Mesendoderm (in vitro differentiated cells): Measurements from ENCODE around the gene PRR5L.
A peak's percentile ranks its signal among the peaks of the same experiment; 100 is the strongest.

ENCODE experiments used
- DNase-seq: peaks from one replicate; pipeline ENCODE4 v3.0.0; 2013
- H2AK5ac ChIP-seq: 2 replicates; pipeline ENCODE4 v1.6.1; 2013; ENCODE audit warnings: low read length, inconsistent platforms
- H2BK120ac ChIP-seq: 2 replicates; pipeline ENCODE4 v1.6.1; 2013; ENCODE audit warnings: low read depth, mild to moderate bottlenecking, low read length, moderate library complexity, mixed read lengths
- H2BK15ac ChIP-seq: replicated peaks from 2 replicates; pipeline ENCODE4 v1.6.1; 2013; ENCODE audit warnings: low read depth, mild to moderate bottlenecking, moderate library complexity
- H2BK5ac ChIP-seq: 2 replicates; pipeline ENCODE4 v1.6.1; 2013; ENCODE audit warnings: low read length, inconsistent platforms
- H3K18ac ChIP-seq: 2 replicates; pipeline ENCODE4 v1.6.1; 2013; ENCODE audit warnings: mild to moderate bottlenecking, low read length, mixed read lengths
- H3K23ac ChIP-seq: one replicate; pipeline ENCODE4 v1.6.1; 2013; ENCODE audit warnings: low read length
- H3K27ac ChIP-seq: 2 replicates; pipeline ENCODE4 v1.5.1; 2013; ENCODE audit warnings: low read depth, mild to moderate bottlenecking, inconsistent platforms, low read length, moderate library complexity
- H3K27me3 ChIP-seq: 2 replicates; pipeline ENCODE4 v1.6.1; 2013; ENCODE audit warnings: low read length, control low read depth, mild to moderate bottlenecking, inconsistent platforms; ENCODE audit not compliant: insufficient read depth, poor library complexity
- H3K36me3 ChIP-seq: 2 replicates; pipeline ENCODE4 v1.6.1; 2013; ENCODE audit warnings: low read length, inconsistent platforms; ENCODE audit not compliant: control insufficient read depth, insufficient read depth
- H3K4ac ChIP-seq: one replicate; pipeline ENCODE4 v1.6.1; 2013; ENCODE audit warnings: low read depth, mild to moderate bottlenecking, low read length, moderate library complexity
- H3K4me1 ChIP-seq: 2 replicates; pipeline ENCODE4 v1.6.1; 2013; ENCODE audit warnings: low read depth, low read length, inconsistent platforms; ENCODE audit not compliant: control insufficient read depth
- H3K4me2 ChIP-seq: 2 replicates; pipeline ENCODE4 v1.6.1; 2013; ENCODE audit warnings: low read length
- H3K4me3 ChIP-seq: 2 replicates; pipeline ENCODE4 v1.5.1; 2013; ENCODE audit warnings: mild to moderate bottlenecking, low read length
- H3K56ac ChIP-seq: one replicate; pipeline ENCODE4 v1.6.1; 2013; ENCODE audit warnings: low read length
- H3K79me1 ChIP-seq: 2 replicates; pipeline ENCODE4 v1.6.1; 2013; ENCODE audit warnings: low read length, inconsistent platforms
- H3K79me2 ChIP-seq: 2 replicates; pipeline ENCODE4 v1.6.1; 2013; ENCODE audit warnings: mild to moderate bottlenecking, low read length; ENCODE audit not compliant: control insufficient read depth, insufficient read depth
- H3K9ac ChIP-seq: 2 replicates; pipeline ENCODE4 v1.6.1; 2013; ENCODE audit warnings: low read length, inconsistent platforms
- H4K5ac ChIP-seq: one replicate; pipeline ENCODE4 v1.6.1; 2013; ENCODE audit warnings: low read length
- H4K8ac ChIP-seq: one replicate; pipeline ENCODE4 v1.6.1; 2013; ENCODE audit warnings: low read depth, mild to moderate bottlenecking, control low read depth, low read length, moderate library complexity
- WGBS: extraction: QIAGEN DNeasy Blood & Tissue Kit; methylation state at CpG from one replicate; pipeline ENCODE4 v1.1.7; 2013; ENCODE audit warnings: low lambda C conversion rate, missing lambda C conversion rate; ENCODE audit not compliant: insufficient coverage; ENCODE audit errors: extremely low coverage; 5-methylcytosine and 5-hydroxymethylcytosine counted together

PRR5L gene

DNA sequence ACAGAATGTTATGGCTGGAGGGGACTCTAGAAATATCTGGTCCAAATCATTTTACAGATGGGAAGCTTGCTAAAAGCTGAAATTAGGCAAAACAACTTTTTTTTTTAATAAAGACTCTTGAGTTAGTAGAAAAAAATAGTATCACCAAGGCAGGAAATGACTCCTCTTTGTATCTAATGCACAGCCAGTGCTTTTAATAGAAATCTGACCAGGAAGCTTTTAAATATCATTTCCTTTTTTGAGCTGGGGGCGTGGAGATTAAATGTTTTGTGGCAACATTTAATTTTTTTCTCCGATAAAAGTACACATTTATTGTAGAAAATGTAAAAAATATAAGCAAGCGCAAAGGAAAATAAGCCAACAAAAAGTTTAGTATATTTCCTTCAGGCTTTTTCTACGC is 191.5 kb downstream of the PRR5L start:
- no peak overlapping the region for H4K5ac ChIP-seq
- no peaks in the 10 kb centered on the region for H3K4me1 ChIP-seq
- no peak overlapping the region for H3K9ac ChIP-seq
- no peaks in the 10 kb centered on the region for H3K79me1 ChIP-seq
- DNase-seq, result no peak
- H3K4ac ChIP-seq, result no peak overlapping the region
- H2BK15ac ChIP-seq, result no peak overlapping the region
- no peak overlapping the region for H2AK5ac ChIP-seq
- peaks cover 2% of the 10 kb centered on the region for H3K36me3 ChIP-seq
- H3K27ac ChIP-seq, result no peak overlapping the region
- no peaks in the 10 kb centered on the region for H3K79me2 ChIP-seq
- H3K23ac ChIP-seq, result no peak overlapping the region
- no peak overlapping the region for H2BK5ac ChIP-seq
- no peak overlapping the region for H3K56ac ChIP-seq
- H3K4me2 ChIP-seq, result no peak overlapping the region
- no CpG with 5 or more reads among the region's 4 CpGs for WGBS
- H4K8ac ChIP-seq, result no peak overlapping the region
- no peak overlapping the region for H3K18ac ChIP-seq
- no peak overlapping the region for H2BK120ac ChIP-seq
- H3K27me3 ChIP-seq, result no peaks in the 10 kb centered on the region
- H3K4me3 ChIP-seq, result no peak overlapping the region

DNA sequence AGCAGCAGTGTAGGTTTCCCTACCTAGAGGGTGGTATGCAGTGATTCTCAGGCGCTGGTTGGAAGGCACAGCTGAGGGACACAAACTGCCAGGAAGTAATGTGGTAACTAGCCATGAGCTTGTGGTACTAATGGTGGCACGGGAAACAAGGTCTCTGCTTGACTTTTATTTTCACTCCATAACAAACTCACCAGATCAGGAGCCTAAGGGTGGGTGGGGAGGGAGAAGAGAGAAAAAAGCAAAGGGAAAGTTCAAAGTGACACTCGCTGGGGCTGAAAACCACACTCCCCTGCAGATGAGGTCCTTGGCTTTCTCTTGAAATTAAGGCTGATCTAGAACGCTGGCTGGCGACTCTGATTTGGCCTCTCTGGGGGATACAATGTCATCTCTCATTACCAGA is 192.0 kb downstream of the PRR5L start:
- H3K18ac ChIP-seq, result no peak overlapping the region
- no peak overlapping the region for H2BK120ac ChIP-seq
- no peak overlapping the region for H4K5ac ChIP-seq
- H2AK5ac ChIP-seq, result no peak overlapping the region
- H3K79me1 ChIP-seq, result no peaks in the 10 kb centered on the region
- H3K23ac ChIP-seq, result no peak overlapping the region
- no peak overlapping the region for H3K9ac ChIP-seq
- H3K4ac ChIP-seq, result no peak overlapping the region
- no peak overlapping the region for H4K8ac ChIP-seq
- no peak overlapping the region for H3K56ac ChIP-seq
- H3K4me3 ChIP-seq, result no peak overlapping the region
- H3K79me2 ChIP-seq, result no peaks in the 10 kb centered on the region
- H2BK5ac ChIP-seq, result no peak overlapping the region
- H2BK15ac ChIP-seq, result no peak overlapping the region
- WGBS, result no CpG with 5 or more reads among the region's 5 CpGs
- peaks cover 2% of the 10 kb centered on the region for H3K36me3 ChIP-seq
- no peaks in the 10 kb centered on the region for H3K27me3 ChIP-seq
- no peak overlapping the region for H3K27ac ChIP-seq
- no peak overlapping the region for H3K4me2 ChIP-seq
- DNase-seq, result no peak
- H3K4me1 ChIP-seq, result no peaks in the 10 kb centered on the region

DNA sequence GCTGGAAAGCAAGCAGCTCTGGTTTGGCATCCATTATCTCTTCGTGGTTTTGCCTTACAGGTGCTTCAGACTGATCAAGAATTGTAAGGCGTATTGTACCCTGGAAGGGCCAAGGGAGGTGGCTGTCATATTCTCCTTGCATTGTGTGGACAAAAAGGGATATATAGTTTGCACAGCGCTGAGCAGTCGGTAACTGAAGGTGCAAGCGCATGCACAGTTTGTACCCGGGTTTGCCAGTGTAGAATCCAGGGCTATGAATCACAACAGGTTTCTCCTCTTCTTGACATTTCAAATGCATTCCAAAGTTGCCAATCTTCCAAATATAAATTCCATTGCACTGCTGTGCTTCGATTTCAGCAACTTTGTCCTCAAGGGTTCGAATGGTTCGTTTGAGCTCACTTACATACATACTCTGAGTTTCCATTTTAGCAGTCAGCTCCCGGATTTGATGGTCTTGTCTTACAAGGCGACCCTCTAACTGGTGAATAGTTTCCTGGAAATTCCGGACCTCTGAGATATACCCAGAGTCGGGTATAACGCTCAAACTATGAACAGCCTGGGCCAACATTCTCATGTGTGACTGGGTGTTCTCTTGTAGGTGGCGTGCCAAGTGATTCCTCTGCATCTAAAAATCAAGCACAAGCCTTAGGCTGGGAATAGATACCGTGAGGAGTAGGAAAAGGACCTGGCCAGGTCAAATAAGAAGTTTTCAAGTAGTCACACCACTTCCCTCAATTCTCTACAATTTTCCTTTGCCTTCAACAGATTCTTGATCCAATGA is 194.1 kb downstream of the PRR5L start:
- no peaks in the 10 kb centered on the region for H3K79me2 ChIP-seq
- no peak overlapping the region for H4K5ac ChIP-seq
- H3K56ac ChIP-seq, result no peak overlapping the region
- H3K4ac ChIP-seq, result no peak overlapping the region
- no peak overlapping the region for H2AK5ac ChIP-seq
- no peak overlapping the region for H4K8ac ChIP-seq
- H3K23ac ChIP-seq, result no peak overlapping the region
- no peak overlapping the region for H2BK120ac ChIP-seq
- H3K79me1 ChIP-seq, result no peaks in the 10 kb centered on the region
- no peak overlapping the region for H3K27ac ChIP-seq
- no peak overlapping the region for H3K4me3 ChIP-seq
- H3K9ac ChIP-seq, result no peak overlapping the region
- H2BK15ac ChIP-seq, result no peak overlapping the region
- WGBS, result no CpG with 5 or more reads among the region's 16 CpGs
- no peak overlapping the region for H3K18ac ChIP-seq
- H3K27me3 ChIP-seq, result no peaks in the 10 kb centered on the region
- no peaks in the 10 kb centered on the region for H3K4me1 ChIP-seq
- no peak overlapping the region for H2BK5ac ChIP-seq
- DNase-seq, result no peak
- no peak overlapping the region for H3K4me2 ChIP-seq
- peaks cover under 1% of the 10 kb centered on the region for H3K36me3 ChIP-seq

DNA sequence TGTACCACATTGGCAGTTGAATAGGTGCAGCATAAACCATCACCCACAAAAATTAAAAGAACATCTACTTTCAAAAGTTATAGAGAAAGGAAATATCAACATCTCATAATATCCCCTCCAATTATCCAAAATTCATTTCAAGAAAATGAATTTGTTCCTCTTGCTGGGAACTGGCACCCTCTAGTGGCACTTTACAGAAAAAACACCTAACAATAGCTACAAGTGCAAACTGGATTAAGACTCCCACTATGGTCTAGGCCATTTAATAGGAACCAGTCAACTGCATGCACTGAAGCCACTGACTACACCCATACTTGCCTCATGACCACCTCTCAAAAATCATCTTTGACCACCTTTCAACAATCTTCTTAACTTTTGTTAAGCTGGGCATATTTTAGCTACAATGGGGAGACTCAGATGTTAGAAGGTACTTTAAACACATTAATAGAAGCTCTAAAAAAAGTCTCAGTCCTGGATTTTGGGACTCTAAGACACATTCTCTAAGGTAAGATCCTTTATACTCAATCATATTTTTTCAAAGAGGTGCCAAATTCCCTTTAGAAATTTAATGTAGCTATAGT is 196.7 kb downstream of the PRR5L start:
- no peak overlapping the region for H3K56ac ChIP-seq
- no peak overlapping the region for H3K18ac ChIP-seq
- H3K4me1 ChIP-seq, result no peaks in the 10 kb centered on the region
- H3K4ac ChIP-seq, result no peak overlapping the region
- H3K79me1 ChIP-seq, result no peaks in the 10 kb centered on the region
- H2BK120ac ChIP-seq, result no peak overlapping the region
- H2AK5ac ChIP-seq, result no peak overlapping the region
- H3K36me3 ChIP-seq, result no peaks in the 10 kb centered on the region
- H4K5ac ChIP-seq, result no peak overlapping the region
- H3K9ac ChIP-seq, result no peak overlapping the region
- no peak overlapping the region for H3K27ac ChIP-seq
- H2BK5ac ChIP-seq, result no peak overlapping the region
- DNase-seq, result peak; percentile 54
- no peak overlapping the region for H3K23ac ChIP-seq
- H4K8ac ChIP-seq, result no peak overlapping the region
- H3K4me2 ChIP-seq, result no peak overlapping the region
- H2BK15ac ChIP-seq, result no peak overlapping the region
- H3K79me2 ChIP-seq, result no peaks in the 10 kb centered on the region
- no peaks in the 10 kb centered on the region for H3K27me3 ChIP-seq
- H3K4me3 ChIP-seq, result no peak overlapping the region

DNA sequence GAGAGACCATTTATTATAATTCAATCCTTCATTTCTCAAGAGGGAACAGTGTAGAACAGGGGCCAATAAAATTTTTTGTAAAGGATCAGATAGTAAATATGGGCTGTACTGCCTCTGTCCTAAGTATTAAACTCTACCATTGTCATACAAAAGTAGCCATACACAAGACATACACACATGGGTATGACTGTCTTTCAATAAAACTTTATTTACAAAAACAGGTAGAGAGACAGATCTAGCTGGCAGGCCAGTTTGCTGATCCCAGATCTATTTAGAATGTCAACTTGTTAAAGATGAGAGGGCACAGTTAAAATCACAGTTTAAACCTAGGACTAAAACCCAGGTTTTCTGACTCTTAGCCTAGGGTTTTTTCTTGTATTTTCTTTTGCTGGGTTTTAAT is 197.2 kb downstream of the PRR5L start:
- Histone ChIP-seq H2BK15ac (no peak overlapping the region), H3K79me1 (no peaks in the 10 kb centered on the region), H3K23ac (no peak overlapping the region), H3K4me3 (no peak overlapping the region), H3K27me3 (no peaks in the 10 kb centered on the region), H3K4me2 (no peak overlapping the region), H2BK120ac (no peak overlapping the region), H3K79me2 (no peaks in the 10 kb centered on the region), H3K18ac (no peak overlapping the region), H3K27ac (no peak overlapping the region), H3K36me3 (no peaks in the 10 kb centered on the region), H3K9ac (no peak overlapping the region), H2AK5ac (no peak overlapping the region), H3K4ac (no peak overlapping the region), H4K8ac (no peak overlapping the region), H2BK5ac (no peak overlapping the region), H3K4me1 (no peaks in the 10 kb centered on the region), H4K5ac (no peak overlapping the region), H3K56ac (no peak overlapping the region)
- DNase-seq, result no peak

DNA sequence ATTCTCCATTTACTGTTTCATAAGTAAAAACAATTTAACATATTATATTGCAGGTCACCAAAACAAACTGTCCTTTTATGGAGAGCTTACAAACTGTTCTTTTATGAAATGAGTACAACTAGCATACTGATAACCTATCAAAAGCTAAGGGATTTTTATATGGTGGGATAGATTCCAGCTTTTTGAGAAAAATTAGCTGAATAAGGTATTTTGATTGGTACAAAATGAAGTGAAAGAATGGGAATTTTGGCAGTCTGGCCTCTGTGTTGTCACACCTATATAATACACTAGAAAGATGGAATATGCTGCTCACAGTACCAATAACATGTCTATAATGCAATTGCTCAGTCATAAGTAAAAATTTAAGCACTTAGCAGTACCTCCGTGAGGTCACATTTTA is 202.6 kb downstream of the PRR5L start:
- no peak overlapping the region for H3K23ac ChIP-seq
- no peak overlapping the region for H2AK5ac ChIP-seq
- H3K4me2 ChIP-seq, result no peak overlapping the region
- no peak overlapping the region for H2BK15ac ChIP-seq
- no peak overlapping the region for H3K56ac ChIP-seq
- H3K4me3 ChIP-seq, result no peak overlapping the region
- no peak for DNase-seq
- H2BK120ac ChIP-seq, result no peak overlapping the region
- no peaks in the 10 kb centered on the region for H3K27me3 ChIP-seq
- H4K5ac ChIP-seq, result no peak overlapping the region
- WGBS, result no CpG with 5 or more reads among the region's 1 CpG
- no peak overlapping the region for H3K18ac ChIP-seq
- no peaks in the 10 kb centered on the region for H3K36me3 ChIP-seq
- no peak overlapping the region for H3K27ac ChIP-seq
- H3K4ac ChIP-seq, result no peak overlapping the region
- no peaks in the 10 kb centered on the region for H3K4me1 ChIP-seq
- no peaks in the 10 kb centered on the region for H3K79me2 ChIP-seq
- no peak overlapping the region for H4K8ac ChIP-seq
- H3K79me1 ChIP-seq, result peaks cover 1% of the 10 kb centered on the region
- H2BK5ac ChIP-seq, result no peak overlapping the region
- no peak overlapping the region for H3K9ac ChIP-seq
